Left lung (tissue), 10 donors: Measurements from ENCODE around the gene GNB4. TPM values are rescaled to one million over a fixed set of nuclear protein-coding genes. Genes with fewer than 3 reads are reported as not detected.

Source experiments
- ATAC-seq: fragments of 200-7000 bp; cut with Tn5 transposase; one replicate; pipeline ENCODE4 v1.9.1; 2020; ENCODE audit warnings: moderate library complexity
- DNase-seq, 4 donors: peaks; one replicate each; pipeline ENCODE4 v3.0.0-alpha.2; 2013 to 2020
- H3K27ac ChIP-seq, 2 donors: fragments of 200-600 bp; sonication (generic) in 1 of 2; one replicate each; pipeline versions ENCODE4 v1.5.0 to v1.8.0; 2020 to 2021
- H3K27me3 ChIP-seq, 2 donors: fragments of 200-600 bp; sonication (generic) in 1 of 2; one replicate each; pipeline versions ENCODE4 v1.5.0 to v1.8.0; 2020 to 2021
- H3K36me3 ChIP-seq, 2 donors: fragments of 200-600 bp; sonication (generic) in 1 of 2; one replicate each; pipeline versions ENCODE4 v1.5.0 to v1.8.0; 2020 to 2021
- H3K4me1 ChIP-seq, 2 donors: fragments of 200-600 bp; one replicate each; pipeline ENCODE4 v1.8.0; 2021
- H3K4me3 ChIP-seq, 2 donors: fragments of 200-600 bp; sonication (generic) in 1 of 2; one replicate each; pipeline versions ENCODE4 v1.5.0 to v1.8.0; 2020 to 2021; ENCODE audit warnings: mild to moderate bottlenecking in 1 of 2
- H3K9me3 ChIP-seq, 2 donors: fragments of 200-600 bp; sonication (generic) in 1 of 2; one replicate each; pipeline versions ENCODE4 v1.5.0 to v1.8.0; 2020 to 2021
- CTCF ChIP-seq, 2 donors: fragments of 200-600 bp; sonication (generic) in 1 of 2; IDR thresholded peaks; one replicate each; pipeline versions ENCODE4 v1.5.0 to v1.8.0; 2021; ENCODE audit warnings: antibody characterized with exemption in 2 of 2
- intact Hi-C, 2 donors: fragments of 100-400 bp; cut with DNase I; formaldehyde crosslinking; loops; one replicate each; pipeline versions ENCODE4 v1.11.2 to v1.14.2; 2022
- polyA plus RNA-seq, 6 donors: library from polyadenylated mRNA; unstranded; fragments of 120-200 nt; gene quantifications; one replicate each; pipeline ENCODE4 v1.2.1, GENCODE V29; 2013; ENCODE audit not compliant: insufficient read length in 6 of 6
- total RNA-seq, 2 donors: library from RNA; stranded (reverse); fragmentation: NEBNext Ultra II Directional; extraction: Animal tissue kit (Norgen Biotek cat#: 25700); gene quantifications; one replicate each; pipeline ENCODE4 v1.2.1, GENCODE V29; 2021
- donor health status: DM: no; HTN: yes; CAD: no.
- donor health status: DM: no; HTN: no; CAD: no.

GNB4 gene
- total and polyA plus RNA-seq, 8 donors, result 40.1 to 53.0 (median 48.2) TPM

- H3K9me3 ChIP-seq, result no peaks in the 10 kb centered on the region
- no peaks in the 10 kb centered on the region for H3K27me3 ChIP-seq
- no peak overlapping the region for H3K27ac ChIP-seq
- DNase-seq (no peak), ATAC-seq (no peak)
- intact Hi-C loops, result loop anchor here in 1 of 2 donors (10.0 kb wide), 1 partner anchor 130 kb away; no protein-coding TSS in a partner anchor
- H3K4me3 ChIP-seq, result no peak overlapping the region
- H3K4me1 ChIP-seq, result peaks cover 0 to 8% of the 10 kb centered on the region in 2 donors
- H3K36me3 ChIP-seq, result peaks cover 0 to 30% of the 10 kb centered on the region in 2 donors
- TF ChIP-seq CTCF (IDR thresholded peaks at IDR 0.05), result no peak
Measured at GRCh38 chr3:179425075-179425474, 26.2 kb downstream of the GNB4 start.

DNA sequence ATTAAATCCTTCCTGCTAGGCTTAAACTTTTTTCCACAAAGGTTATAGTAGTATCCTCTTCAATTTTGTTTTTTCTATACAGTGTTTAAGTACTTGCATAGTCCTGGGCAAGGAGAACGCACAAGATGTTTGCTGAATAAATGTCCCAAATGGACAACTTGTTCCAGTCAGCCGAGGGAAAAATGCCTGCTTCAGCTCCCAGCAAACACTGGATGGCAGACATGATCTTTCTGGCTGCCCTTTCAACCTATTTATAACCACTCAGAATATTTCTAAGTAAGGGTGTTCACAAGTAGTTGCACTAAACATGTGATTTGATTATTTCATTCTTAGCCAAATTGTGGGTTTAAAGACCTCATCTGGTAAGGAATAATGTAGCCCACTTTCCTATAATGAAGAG is 29.8 kb downstream of the GNB4 start:
- H3K36me3 ChIP-seq, result peaks cover 0 to 54% of the 10 kb centered on the region in 2 donors
- no peak overlapping the region for H3K4me3 ChIP-seq
- no peaks in the 10 kb centered on the region for H3K27me3 ChIP-seq
- DNase-seq, result peak in 2 of 4 donors; percentile 28 to 60
- H3K9me3 ChIP-seq, result no peaks in the 10 kb centered on the region
- TF ChIP-seq CTCF (IDR thresholded peaks at IDR 0.05), result peak in 1 of 2 donors; percentile 36
- H3K27ac ChIP-seq, result no peak overlapping the region
- peaks cover 0 to 6% of the 10 kb centered on the region in 2 donors for H3K4me1 ChIP-seq
- intact Hi-C loops, result loop anchor here in 1 of 2 donors (10.0 kb wide), 1 partner anchor 133 kb away; no protein-coding TSS in a partner anchor
- peak; percentile 76 for ATAC-seq

DNA sequence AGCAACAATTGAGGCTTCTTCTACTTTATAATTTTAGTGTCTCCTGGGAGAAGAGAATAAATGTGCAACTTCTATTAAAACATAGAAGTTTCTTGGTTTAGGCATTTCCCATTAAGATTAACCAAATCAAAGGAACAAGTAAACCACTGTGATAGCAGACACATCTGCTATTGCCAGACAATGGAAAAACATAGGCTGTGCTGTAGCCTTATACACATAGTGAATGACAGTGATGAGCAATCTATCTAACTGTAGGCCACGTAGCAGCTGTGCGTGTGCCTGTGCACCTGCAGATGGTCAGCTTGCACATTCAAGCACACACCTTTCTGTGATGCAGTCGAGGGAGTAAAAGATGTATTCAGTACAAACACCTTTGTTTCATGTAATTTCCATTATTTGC is 32.7 kb downstream of the GNB4 start:
- no peak for TF ChIP-seq CTCF (IDR thresholded peaks at IDR 0.05)
- Histone ChIP-seq H3K9me3 (no peaks in the 10 kb centered on the region), H3K36me3 (peaks cover 0 to 35% of the 10 kb centered on the region in 2 donors), H3K4me1 (peaks cover 0 to 6% of the 10 kb centered on the region in 2 donors), H3K27ac (no peak overlapping the region), H3K27me3 (no peaks in the 10 kb centered on the region), H3K4me3 (no peak overlapping the region)
- ATAC-seq (no peak), DNase-seq (no peak)
- intact Hi-C loops, result no loop called here

GRCh38 chr3:179416681-179417080 is 34.6 kb downstream of the GNB4 start:
- intact Hi-C loops, result no loop called here
- H3K27ac ChIP-seq, result no peak overlapping the region
- peaks cover 0 to 47% of the 10 kb centered on the region in 2 donors for H3K36me3 ChIP-seq
- ATAC-seq (no peak), DNase-seq (no peak)
- H3K4me3 ChIP-seq, result no peak overlapping the region
- no peaks in the 10 kb centered on the region for H3K27me3 ChIP-seq
- TF ChIP-seq CTCF (IDR thresholded peaks at IDR 0.05), result no peak
- peaks cover 0 to 4% of the 10 kb centered on the region in 2 donors for H3K4me1 ChIP-seq
- H3K9me3 ChIP-seq, result no peaks in the 10 kb centered on the region

- no peak for TF ChIP-seq CTCF (IDR thresholded peaks at IDR 0.05)
- intact Hi-C loops, result no loop called here
- Histone ChIP-seq H3K36me3 (peaks cover 0 to 56% of the 10 kb centered on the region in 2 donors), H3K27me3 (no peaks in the 10 kb centered on the region), H3K27ac (no peak overlapping the region), H3K9me3 (no peaks in the 10 kb centered on the region), H3K4me3 (no peak overlapping the region), H3K4me1 (no peaks in the 10 kb centered on the region)
- no peak for DNase-seq
- no peak for ATAC-seq
Measured at GRCh38 chr3:179415377-179415776, 35.9 kb downstream of the GNB4 start.
